Measurements from ENCODE around the gene IGFL1.

- no peak for TF ChIP-seq MAFK (IDR thresholded peaks at IDR 0.05; ENCODE audit: low read depth, low read length)
- TF ChIP-seq CTCF (conservative IDR thresholded peaks at IDR 0.05; ENCODE audit: low read depth, low read length): no peak
Observed at GRCh38 chr19:46186717-46187101, 42.8 kb upstream of the IGFL1 start.
